Mucosa of rectum (tissue), 2 donors: ENCODE results near the gene UGT2B7.

ENCODE experiments used
- H3K27ac ChIP-seq, 2 donors: one replicate each; pipeline ENCODE4 v1.7.0; 2013; ENCODE audit warnings: inconsistent platforms in 2 of 2, low read depth in 2 of 2, low read length in 2 of 2
- H3K27me3 ChIP-seq, 2 donors: one replicate each; pipeline ENCODE4 v1.7.0; 2013; ENCODE audit warnings: low read length in 2 of 2; ENCODE audit not compliant: control insufficient read depth in 2 of 2, insufficient read depth in 2 of 2
- H3K36me3 ChIP-seq, 2 donors: one replicate each; pipeline ENCODE4 v1.7.0; 2013; ENCODE audit warnings: low read length in 2 of 2; ENCODE audit not compliant: control insufficient read depth in 2 of 2, insufficient read depth in 2 of 2
- H3K4me1 ChIP-seq, 2 donors: one replicate each; pipeline ENCODE4 v1.7.0; 2013; ENCODE audit warnings: low read length in 2 of 2, mild to moderate bottlenecking in 1 of 2; ENCODE audit not compliant: control insufficient read depth in 2 of 2, insufficient read depth in 2 of 2
- H3K4me3 ChIP-seq, 2 donors: one replicate each; pipeline ENCODE4 v1.7.0; 2013; ENCODE audit warnings: low read length in 2 of 2
- H3K9ac ChIP-seq, 2 donors: one replicate each; pipeline ENCODE4 v1.7.0; 2013; ENCODE audit warnings: low read length in 2 of 2, low read depth in 1 of 2, mild to moderate bottlenecking in 1 of 2
- H3K9me3 ChIP-seq, 2 donors: one replicate each; pipeline ENCODE4 v1.7.0; 2013; ENCODE audit warnings: low read length in 2 of 2; ENCODE audit not compliant: control insufficient read depth in 2 of 2
- donor health status: healthy.
- donor health status: Normal muscosa, but diverticular disease.

Gene UGT2B7

DNA sequence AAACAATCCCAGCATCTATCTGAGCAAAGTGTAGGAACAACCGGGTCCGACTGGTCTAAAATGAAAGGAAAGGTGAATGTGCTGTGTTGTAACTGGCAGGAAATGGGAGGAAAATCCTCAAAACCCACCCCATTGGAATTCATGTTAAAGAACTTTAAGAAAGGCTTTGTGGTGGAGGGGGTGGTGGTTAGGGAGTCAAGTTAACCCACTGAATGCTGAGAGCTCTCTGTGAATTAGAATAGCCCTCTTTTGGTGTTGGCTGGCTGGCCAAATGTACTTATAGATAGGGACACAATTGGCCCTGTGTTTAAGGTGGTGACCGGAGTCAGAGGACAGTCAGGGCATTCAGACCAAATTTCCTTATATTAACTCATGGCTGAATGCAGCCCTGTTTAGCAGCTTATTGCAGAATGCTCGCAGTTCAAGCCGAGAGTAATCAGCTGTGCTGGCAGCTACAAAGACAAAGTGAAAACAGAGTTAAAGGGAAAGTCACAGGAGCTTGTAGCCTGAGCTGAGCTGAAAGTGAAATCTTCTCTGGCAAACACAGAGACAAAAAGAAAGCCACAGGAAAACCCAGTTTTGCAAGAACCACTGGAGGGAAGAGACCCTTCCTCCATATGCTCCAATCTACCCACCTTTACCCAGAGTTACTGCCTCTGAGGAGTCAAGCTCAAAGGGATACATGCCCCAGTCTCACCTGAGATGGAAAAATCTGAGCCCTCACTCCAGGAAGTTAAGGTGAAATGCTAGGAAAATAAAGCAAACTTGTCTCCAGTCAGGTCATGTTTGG is 38.5 kb upstream of the UGT2B7 start:
- peaks cover 7 to 10% of the 10 kb centered on the region in 2 donors for H3K4me1 ChIP-seq
- peak overlapping the region in 1 of 2 donors; percentile 57 for H3K4me3 ChIP-seq
- no peaks in the 10 kb centered on the region for H3K27me3 ChIP-seq
- no peaks in the 10 kb centered on the region for H3K9me3 ChIP-seq
- no peaks in the 10 kb centered on the region for H3K36me3 ChIP-seq
- H3K9ac ChIP-seq, result peak overlapping the region in 1 of 2 donors; percentile 50
- peak overlapping the region; percentile 45 to 59 for H3K27ac ChIP-seq

DNA sequence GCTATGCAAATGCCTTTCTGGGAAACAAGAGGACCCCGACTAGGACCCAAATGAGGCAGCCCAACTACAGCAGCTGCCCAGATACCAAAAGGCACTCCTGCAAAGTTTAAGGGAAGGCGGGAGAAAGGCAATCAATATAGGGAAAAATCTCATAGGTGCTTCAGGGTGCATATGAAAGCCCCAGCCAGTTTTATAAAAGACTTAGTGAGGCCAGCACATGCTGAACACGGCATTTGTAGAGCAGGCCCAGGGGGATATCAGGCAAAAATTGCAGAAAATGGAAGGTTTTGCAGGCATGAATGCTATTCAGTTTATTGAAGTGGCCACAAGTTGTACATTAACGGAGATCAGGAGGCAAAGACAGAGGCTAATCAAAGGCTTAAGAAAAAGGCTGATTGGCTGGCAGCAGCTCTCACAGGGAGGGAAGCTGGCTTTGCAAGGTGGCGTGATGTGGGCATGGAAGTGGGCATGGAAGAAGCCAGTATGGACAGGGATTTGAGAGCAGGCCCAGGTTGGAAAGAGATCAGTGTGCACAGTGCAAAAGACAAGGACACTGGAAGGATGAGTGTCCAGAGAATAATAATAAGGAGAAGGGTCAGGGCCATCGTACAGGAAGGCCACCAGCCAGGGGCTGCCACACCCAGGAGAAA is 37.7 kb upstream of the UGT2B7 start:
- Histone ChIP-seq H3K27me3 (no peaks in the 10 kb centered on the region), H3K36me3 (no peaks in the 10 kb centered on the region), H3K27ac (peak overlapping the region; percentile 45 to 59), H3K4me3 (no peak overlapping the region), H3K4me1 (peaks cover 7 to 10% of the 10 kb centered on the region in 2 donors), H3K9me3 (no peaks in the 10 kb centered on the region), H3K9ac (peak overlapping the region in 1 of 2 donors; percentile 50)

DNA sequence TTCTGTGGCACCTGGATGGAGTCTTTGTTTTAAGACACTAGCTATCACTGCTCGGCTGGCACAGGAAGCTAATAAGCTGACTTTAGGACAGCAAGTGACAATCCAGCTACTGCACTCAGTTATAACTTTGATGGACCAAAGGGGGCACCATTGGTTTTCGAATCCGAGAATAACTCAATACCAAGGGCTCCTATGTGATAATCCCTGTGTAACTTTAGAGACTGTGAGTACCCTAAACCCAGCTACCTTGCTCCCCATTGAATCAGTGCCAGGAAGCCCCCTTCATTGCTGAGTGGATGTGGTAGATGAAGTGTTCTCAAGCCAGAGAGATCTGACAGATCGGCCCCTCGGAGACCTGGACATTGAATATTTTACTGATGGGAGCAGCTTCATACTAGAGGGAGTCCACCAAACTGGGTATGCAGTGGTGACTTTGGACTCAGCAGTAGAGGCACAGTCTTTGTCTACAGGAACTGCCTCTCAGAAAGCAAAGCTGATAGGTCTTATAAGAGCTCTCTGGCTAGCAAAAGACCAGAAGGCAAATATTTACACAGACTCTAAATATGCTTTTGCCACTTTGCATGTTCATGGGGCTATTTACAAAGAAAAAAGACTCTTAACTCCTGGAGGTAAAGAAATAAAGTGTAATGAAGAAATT is 35.5 kb upstream of the UGT2B7 start:
- Histone ChIP-seq H3K36me3 (no peaks in the 10 kb centered on the region), H3K27ac (no peak overlapping the region), H3K4me1 (peaks cover 7 to 10% of the 10 kb centered on the region in 2 donors), H3K4me3 (no peak overlapping the region), H3K9ac (no peak overlapping the region), H3K9me3 (no peaks in the 10 kb centered on the region), H3K27me3 (no peaks in the 10 kb centered on the region)

DNA sequence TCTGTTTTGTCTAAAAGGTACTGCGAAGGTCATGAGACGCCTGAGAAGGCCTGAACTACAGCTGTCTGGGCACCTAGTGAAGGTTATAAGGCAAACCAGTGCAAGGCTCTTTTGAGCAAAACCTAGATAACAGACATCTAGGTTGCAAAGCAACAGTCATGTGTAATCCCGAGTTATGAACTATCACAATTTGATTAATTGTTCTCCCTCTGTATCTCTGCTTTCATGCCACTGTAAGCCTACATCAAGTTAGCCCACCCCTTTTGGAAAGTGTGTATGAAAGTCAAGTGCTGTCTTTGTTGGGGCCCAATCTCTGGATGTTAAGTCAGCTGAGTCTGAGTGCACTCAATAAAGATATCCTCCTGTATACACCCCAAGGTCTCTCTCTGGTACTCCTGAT is 31.9 kb upstream of the UGT2B7 start:
- H3K36me3 ChIP-seq, result no peaks in the 10 kb centered on the region
- H3K4me1 ChIP-seq, result no peaks in the 10 kb centered on the region
- H3K27me3 ChIP-seq, result no peaks in the 10 kb centered on the region
- no peaks in the 10 kb centered on the region for H3K9me3 ChIP-seq
- H3K9ac ChIP-seq, result no peak overlapping the region
- H3K27ac ChIP-seq, result no peak overlapping the region
- no peak overlapping the region for H3K4me3 ChIP-seq

DNA sequence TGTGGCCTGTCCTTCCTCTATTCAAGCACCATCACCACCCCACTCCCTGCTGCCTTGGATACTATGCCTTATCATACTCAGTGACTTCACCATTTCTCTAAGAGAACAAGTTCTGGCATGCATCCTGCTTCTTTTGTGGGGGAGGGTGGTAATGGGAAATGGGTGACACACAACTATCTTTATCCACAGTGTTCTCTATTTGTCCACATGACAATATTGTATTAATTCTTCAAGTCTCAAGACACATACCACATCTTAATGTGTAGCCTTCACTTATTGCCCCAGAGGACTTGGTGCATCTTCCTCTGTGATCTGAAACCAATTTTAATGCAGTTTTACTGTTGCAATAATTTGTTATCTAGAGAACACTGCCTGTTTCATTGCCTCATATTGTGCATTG is 29.3 kb upstream of the UGT2B7 start:
- Histone ChIP-seq H3K36me3 (no peaks in the 10 kb centered on the region), H3K4me1 (no peaks in the 10 kb centered on the region), H3K27me3 (no peaks in the 10 kb centered on the region), H3K4me3 (no peak overlapping the region), H3K27ac (no peak overlapping the region), H3K9ac (no peak overlapping the region), H3K9me3 (no peaks in the 10 kb centered on the region)

DNA sequence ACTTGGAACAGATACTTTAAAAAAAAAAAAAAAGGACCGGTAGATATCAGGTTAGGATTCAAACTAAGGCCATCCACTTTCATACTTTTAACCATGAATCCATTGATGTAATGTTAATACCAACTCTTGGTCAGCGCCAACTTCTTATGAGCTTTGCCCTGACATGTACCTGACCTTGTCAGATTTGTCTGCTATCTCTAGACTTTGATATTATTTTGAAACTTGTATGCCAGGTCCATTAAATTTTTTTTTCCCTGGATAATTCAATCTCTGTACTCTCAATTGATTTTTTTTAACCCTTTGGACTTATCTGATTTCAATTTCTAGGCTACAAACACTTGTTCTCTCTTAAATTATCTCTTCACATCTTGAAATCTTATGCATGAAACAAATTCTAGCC is 27.2 kb upstream of the UGT2B7 start:
- no peaks in the 10 kb centered on the region for H3K36me3 ChIP-seq
- no peak overlapping the region for H3K27ac ChIP-seq

DNA sequence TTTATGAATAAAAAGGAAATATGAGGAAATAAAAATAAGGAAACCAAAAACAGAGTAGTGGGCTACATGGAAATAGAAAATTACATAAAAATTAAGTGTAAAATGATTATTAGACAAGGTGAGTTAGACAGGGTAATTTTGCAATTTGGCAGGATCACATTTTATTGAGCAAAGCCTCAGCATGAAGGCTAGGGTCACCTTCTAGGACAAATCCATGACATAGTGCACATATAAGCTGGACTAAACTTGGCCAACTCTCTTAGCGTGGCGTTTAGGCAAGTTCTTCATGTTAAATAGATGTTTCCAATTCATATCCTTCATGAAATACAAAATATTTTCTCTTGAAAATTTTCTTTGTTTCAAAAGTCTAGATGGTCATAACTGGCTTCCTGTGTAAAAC is 25.7 kb upstream of the UGT2B7 start:
- no peaks in the 10 kb centered on the region for H3K27me3 ChIP-seq
- no peaks in the 10 kb centered on the region for H3K4me1 ChIP-seq
- no peak overlapping the region for H3K27ac ChIP-seq
- H3K4me3 ChIP-seq, result no peak overlapping the region
- H3K9ac ChIP-seq, result no peak overlapping the region
- H3K9me3 ChIP-seq, result no peaks in the 10 kb centered on the region
- H3K36me3 ChIP-seq, result no peaks in the 10 kb centered on the region

More for the DNA sequence above, 27.2 kb upstream of the UGT2B7 start:
- no peaks in the 10 kb centered on the region for H3K4me1 ChIP-seq
- no peak overlapping the region for H3K4me3 ChIP-seq
- no peaks in the 10 kb centered on the region for H3K9me3 ChIP-seq
- H3K27me3 ChIP-seq, result no peaks in the 10 kb centered on the region
- no peak overlapping the region for H3K9ac ChIP-seq

DNA sequence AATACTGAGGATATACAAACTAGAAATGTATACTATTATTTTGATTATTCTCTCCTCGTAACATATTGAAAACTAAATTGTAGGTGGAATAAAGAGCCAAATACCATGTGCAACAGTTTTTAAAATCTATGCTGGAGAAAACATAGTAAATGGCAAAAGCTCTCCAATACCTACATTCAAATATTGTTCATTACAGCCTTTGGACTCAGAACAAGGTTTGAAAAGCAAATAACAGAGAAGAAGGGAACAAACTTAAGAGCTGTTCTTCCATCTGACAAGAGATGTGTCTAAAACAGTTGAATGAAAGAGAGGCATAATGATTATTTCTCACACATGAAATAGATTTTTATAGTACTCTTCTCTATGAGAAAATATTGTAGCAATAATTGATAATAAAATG is 25.0 kb upstream of the UGT2B7 start:
- H3K36me3 ChIP-seq, result no peaks in the 10 kb centered on the region
- H3K4me1 ChIP-seq, result no peaks in the 10 kb centered on the region
- H3K27me3 ChIP-seq, result no peaks in the 10 kb centered on the region
- no peaks in the 10 kb centered on the region for H3K9me3 ChIP-seq
- H3K27ac ChIP-seq, result no peak overlapping the region
- no peak overlapping the region for H3K9ac ChIP-seq
- H3K4me3 ChIP-seq, result no peak overlapping the region

DNA sequence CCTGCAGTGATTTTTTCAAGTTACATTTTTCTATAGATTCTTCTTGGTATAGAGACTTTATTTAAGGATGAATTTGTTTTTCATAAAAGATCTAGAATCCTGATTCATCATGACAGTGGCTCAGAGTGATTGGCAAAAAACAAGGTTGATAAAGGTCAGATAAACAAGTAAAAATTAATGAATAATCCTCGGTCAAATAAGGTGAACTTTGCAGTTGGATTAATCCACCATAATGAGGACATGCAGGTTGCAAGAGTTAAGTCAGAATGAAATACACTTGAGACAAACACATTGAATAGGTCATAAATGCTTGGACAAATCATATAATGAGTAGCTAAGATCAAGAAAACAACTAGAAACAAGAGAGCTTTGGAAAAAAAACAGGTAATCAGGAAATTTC is 22.9 kb upstream of the UGT2B7 start:
- H3K4me1 ChIP-seq, result no peaks in the 10 kb centered on the region
- no peak overlapping the region for H3K9ac ChIP-seq
- H3K4me3 ChIP-seq, result no peak overlapping the region
- no peak overlapping the region for H3K27ac ChIP-seq
- no peaks in the 10 kb centered on the region for H3K9me3 ChIP-seq
- no peaks in the 10 kb centered on the region for H3K27me3 ChIP-seq
- no peaks in the 10 kb centered on the region for H3K36me3 ChIP-seq

DNA sequence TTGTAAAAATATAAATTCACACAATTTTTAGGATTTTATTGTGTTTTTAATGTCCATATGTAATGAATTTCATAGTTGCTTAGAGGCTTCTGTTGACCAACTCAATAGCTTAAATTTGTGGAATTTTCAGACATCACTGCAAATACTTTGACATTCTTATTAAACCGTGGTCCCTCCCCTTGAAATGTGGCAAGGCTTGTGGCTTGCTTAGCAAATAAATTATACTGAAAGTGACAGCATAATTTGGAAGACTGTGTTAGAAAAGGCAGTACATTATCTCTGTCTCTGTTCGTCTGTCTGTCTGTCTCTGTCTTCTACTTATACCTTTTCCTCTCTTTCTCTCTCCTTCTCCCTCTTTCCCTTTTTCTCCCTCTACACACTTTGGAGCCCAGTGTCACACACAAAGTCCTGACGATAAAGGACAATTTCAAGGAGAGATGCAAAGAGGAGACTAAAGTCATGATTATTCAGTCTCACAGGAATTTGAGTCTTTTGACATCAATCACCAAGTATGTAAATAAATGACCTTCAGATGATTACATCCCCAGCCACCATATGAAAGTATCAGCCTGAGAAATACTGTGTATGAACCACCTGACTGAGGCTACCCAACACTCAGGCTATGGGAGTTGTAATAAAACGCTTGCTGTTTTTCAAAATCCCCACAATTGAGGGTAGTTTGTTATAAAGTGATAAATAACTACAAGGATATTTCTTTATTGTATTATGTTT is 21.0 kb upstream of the UGT2B7 start:
- Histone ChIP-seq H3K27ac (no peak overlapping the region), H3K36me3 (no peaks in the 10 kb centered on the region), H3K9ac (no peak overlapping the region), H3K27me3 (no peaks in the 10 kb centered on the region), H3K9me3 (no peaks in the 10 kb centered on the region), H3K4me3 (no peak overlapping the region), H3K4me1 (no peaks in the 10 kb centered on the region)
